Right atrium auricular region (tissue), 2 donors: ENCODE results near the gene PRRC2C. TPM values are rescaled to one million over a fixed set of nuclear protein-coding genes. Genes with fewer than 3 reads are reported as not detected.

Experiments
- DNase-seq: peaks from one replicate; pipeline ENCODE4 v3.0.0-alpha.2; 2019; ENCODE audit warnings: low spot score
- H3K27ac ChIP-seq, 2 donors: fragments of 200-600 bp; sonication (generic); 1 replicate in 1 of 2; 2 replicates in 1 of 2; pipeline ENCODE4 v1.5.1; 2016 to 2019
- H3K27me3 ChIP-seq, 2 donors: fragments of 200-600 bp; sonication (generic); one replicate each; pipeline versions ENCODE4 v1.5.1 to v1.6.0; 2017 to 2019
- H3K36me3 ChIP-seq: fragments of 200-600 bp; sonication (generic); one replicate; pipeline ENCODE4 v1.5.1; 2016
- H3K4me1 ChIP-seq, 2 donors: fragments of 200-600 bp; sonication (generic); one replicate each; pipeline versions ENCODE4 v1.5.1 to v1.6.0; 2017 to 2019
- H3K4me3 ChIP-seq, 2 donors: fragments of 200-600 bp; sonication (generic); 1 replicate in 1 of 2; 2 replicates in 1 of 2; pipeline ENCODE4 v1.5.1; 2017 to 2019; ENCODE audit warnings: mild to moderate bottlenecking in 1 of 2, moderate library complexity in 1 of 2
- H3K9me3 ChIP-seq, 2 donors: fragments of 200-600 bp; sonication (generic); one replicate each; pipeline ENCODE4 v1.5.1; 2019
- total RNA-seq, 2 donors: library from RNA; depleted of rRNA; stranded (reverse); fragments of >200 nt; gene quantifications; one replicate each; pipeline ENCODE4 v1.1.0, GENCODE V29; 2016
- TF ChIP-seq, protein P1 (sequence below), 2 donors: fragments of 200-600 bp; sonication (generic); IDR thresholded peaks; one replicate each; pipeline ENCODE4 v1.5.1; 2019; ENCODE audit warnings: antibody characterized with exemption in 2 of 2

Gene PRRC2C
- total RNA-seq, 2 donors from 2014 or later, result 45.2 to 49.4 TPM

DNA sequence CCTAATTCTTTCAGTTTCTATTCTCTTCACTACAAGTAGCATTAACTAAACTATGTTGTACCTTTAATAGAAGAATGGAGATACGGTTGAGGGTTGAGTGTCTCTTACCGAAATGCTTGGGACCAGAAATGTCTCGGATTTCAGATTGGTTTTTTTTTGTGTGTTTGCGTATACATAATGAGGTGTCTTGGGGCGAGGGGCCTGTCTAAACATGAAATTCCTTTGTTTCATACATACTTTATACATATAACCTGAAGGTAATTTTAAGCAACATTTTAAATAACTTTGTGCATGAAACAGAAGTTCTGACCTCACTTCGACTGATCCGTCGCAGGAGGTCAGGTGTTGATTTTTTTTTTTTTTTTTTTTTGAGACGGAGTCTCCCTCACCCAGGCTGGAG, 100.4 kb downstream of the PRRC2C start:
- DNase-seq, result no peak
- Histone ChIP-seq H3K36me3 (peaks cover 83% of the 10 kb centered on the region), H3K9me3 (no peaks in the 10 kb centered on the region), H3K4me3 (no peak overlapping the region), H3K27ac (no peak overlapping the region), H3K27me3 (no peaks in the 10 kb centered on the region), H3K4me1 (no peaks in the 10 kb centered on the region)
- TF ChIP-seq, protein P1, sequence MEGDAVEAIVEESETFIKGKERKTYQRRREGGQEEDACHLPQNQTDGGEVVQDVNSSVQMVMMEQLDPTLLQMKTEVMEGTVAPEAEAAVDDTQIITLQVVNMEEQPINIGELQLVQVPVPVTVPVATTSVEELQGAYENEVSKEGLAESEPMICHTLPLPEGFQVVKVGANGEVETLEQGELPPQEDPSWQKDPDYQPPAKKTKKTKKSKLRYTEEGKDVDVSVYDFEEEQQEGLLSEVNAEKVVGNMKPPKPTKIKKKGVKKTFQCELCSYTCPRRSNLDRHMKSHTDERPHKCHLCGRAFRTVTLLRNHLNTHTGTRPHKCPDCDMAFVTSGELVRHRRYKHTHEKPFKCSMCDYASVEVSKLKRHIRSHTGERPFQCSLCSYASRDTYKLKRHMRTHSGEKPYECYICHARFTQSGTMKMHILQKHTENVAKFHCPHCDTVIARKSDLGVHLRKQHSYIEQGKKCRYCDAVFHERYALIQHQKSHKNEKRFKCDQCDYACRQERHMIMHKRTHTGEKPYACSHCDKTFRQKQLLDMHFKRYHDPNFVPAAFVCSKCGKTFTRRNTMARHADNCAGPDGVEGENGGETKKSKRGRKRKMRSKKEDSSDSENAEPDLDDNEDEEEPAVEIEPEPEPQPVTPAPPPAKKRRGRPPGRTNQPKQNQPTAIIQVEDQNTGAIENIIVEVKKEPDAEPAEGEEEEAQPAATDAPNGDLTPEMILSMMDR (IDR thresholded peaks at IDR 0.05), result no peak

DNA sequence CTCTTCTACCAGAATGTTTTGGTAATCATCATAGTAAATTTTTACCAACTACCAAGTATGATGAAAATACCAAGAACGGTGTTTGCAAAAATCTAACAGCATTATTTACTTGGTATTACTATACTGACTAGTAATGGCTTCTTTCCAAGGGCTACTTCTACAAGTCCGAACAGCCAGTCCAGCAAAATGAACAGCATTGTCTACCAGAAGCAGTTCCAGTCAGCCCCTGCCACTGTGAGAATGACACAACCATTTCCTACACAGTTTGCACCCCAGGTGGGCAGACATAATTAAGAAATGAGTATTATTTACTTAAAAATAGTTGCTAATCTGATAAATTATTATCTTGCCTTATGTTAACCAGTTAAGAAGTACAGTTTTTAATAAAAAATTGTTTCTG, 102.9 kb downstream of the PRRC2C start:
- TF ChIP-seq, protein P1 (IDR thresholded peaks at IDR 0.05), result no peak
- Histone ChIP-seq H3K9me3 (no peaks in the 10 kb centered on the region), H3K4me3 (no peak overlapping the region), H3K27ac (no peak overlapping the region), H3K4me1 (no peaks in the 10 kb centered on the region), H3K27me3 (no peaks in the 10 kb centered on the region), H3K36me3 (peaks cover 88% of the 10 kb centered on the region)
- DNase-seq, result no peak

DNA sequence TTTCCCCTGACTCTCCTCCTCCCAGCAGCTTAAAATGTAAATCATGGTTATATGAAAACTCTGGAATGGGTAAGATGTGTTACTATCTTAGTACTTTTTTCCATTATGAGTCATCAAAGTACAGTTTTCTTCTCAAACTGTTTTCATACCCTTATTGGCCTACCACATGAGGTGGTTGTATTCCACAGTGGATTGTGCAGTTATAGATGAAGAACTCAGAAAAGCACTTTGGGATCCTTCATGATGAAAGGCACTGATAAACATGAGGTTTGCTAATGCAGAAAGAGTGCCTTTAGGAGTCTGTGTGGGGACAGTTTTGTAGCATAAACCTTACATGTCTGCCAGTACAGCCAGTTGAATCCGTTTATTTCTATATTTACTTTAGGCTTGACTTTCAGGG, 104.7 kb downstream of the PRRC2C start:
- no peaks in the 10 kb centered on the region for H3K4me1 ChIP-seq
- DNase-seq, result no peak
- TF ChIP-seq, protein P1 (IDR thresholded peaks at IDR 0.05), result no peak
- H3K27ac ChIP-seq, result no peak overlapping the region
- H3K36me3 ChIP-seq, result peaks cover 72% of the 10 kb centered on the region
- H3K27me3 ChIP-seq, result no peaks in the 10 kb centered on the region
- no peak overlapping the region for H3K4me3 ChIP-seq
- no peaks in the 10 kb centered on the region for H3K9me3 ChIP-seq

DNA sequence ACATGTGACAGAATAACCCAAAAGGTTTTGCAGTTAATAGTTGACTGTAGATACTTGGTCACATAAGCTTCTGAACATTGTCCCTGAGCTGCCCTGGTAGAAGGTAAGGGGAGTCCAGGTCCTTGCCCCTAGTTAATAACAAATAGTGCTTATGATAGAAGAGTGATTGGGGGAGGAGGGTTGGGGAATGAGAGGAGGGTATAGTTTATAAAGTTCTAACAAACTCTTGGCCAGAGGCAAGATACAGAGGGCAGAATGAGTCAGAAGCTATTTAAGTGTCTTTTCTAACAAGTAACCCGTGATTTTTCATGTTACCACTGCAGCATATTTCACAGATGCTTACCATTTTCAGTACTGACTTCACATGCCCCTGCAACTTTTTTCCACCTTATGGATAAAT, 110.0 kb downstream of the PRRC2C start:
- no peaks in the 10 kb centered on the region for H3K9me3 ChIP-seq
- no peaks in the 10 kb centered on the region for H3K4me1 ChIP-seq
- no peak for DNase-seq
- H3K4me3 ChIP-seq, result no peak overlapping the region
- H3K27ac ChIP-seq, result no peak overlapping the region
- H3K27me3 ChIP-seq, result no peaks in the 10 kb centered on the region
- TF ChIP-seq, protein P1 (IDR thresholded peaks at IDR 0.05), result no peak
- peaks cover 27% of the 10 kb centered on the region for H3K36me3 ChIP-seq

DNA sequence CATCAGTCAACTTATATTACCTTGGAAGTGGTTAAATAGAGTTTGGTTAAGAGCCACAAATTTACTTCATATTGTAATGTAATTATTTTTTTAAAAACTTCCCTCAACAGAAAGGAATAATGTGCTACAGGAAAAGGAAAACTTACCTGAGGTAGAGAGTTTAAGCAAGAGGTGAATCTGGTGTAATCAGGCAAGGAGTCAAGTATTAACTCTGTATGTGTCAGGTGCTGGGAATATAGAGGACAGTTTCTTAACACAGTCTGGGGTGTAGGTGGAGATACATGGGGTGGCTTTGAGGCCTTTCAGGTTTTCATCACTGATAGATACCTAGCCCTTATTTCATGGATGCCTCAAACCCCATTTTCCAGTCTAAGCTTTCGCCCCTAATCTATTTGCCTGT, 110.8 kb downstream of the PRRC2C start:
- TF ChIP-seq, protein P1 (IDR thresholded peaks at IDR 0.05), result no peak
- H3K27me3 ChIP-seq, result no peaks in the 10 kb centered on the region
- no peak overlapping the region for H3K4me3 ChIP-seq
- no peak for DNase-seq
- peaks cover 21% of the 10 kb centered on the region for H3K36me3 ChIP-seq
- H3K9me3 ChIP-seq, result no peaks in the 10 kb centered on the region
- no peak overlapping the region for H3K27ac ChIP-seq
- no peaks in the 10 kb centered on the region for H3K4me1 ChIP-seq

DNA sequence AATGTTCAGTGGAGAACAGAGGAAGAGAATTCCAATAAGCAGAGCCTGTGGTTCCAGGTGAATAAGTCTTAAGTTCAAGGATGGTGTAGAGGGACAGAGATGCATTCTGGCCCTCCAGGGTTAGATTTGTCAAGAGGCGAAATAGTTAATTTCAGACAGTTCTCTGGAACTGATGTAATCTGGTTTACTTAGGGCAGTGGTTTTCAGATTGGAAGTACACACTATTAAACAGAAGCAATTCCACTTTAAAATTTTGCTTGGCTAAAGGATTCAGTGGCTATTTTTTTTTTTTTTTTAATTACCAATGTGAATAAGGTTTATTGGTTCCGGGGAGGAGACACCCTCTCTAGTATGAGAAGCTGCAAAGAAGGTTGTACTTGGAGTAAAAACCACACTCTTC, 111.4 kb downstream of the PRRC2C start:
- Histone ChIP-seq H3K36me3 (peaks cover 15% of the 10 kb centered on the region), H3K4me3 (no peak overlapping the region), H3K9me3 (no peaks in the 10 kb centered on the region), H3K27me3 (no peaks in the 10 kb centered on the region), H3K4me1 (no peaks in the 10 kb centered on the region), H3K27ac (no peak overlapping the region)
- TF ChIP-seq, protein P1 (IDR thresholded peaks at IDR 0.05), result no peak
- DNase-seq, result no peak
